Fibroblast of skin of abdomen (primary cell): Measurements from ENCODE around the gene PRKG1.
A peak's percentile ranks its signal among the peaks of the same experiment; 100 is the strongest.
"Not testable (repeated sequence)": the region's sequence is repeated elsewhere in the genome, so short reads cannot be mapped to it uniquely, and the experiment has no call there.

ENCODE experiments used
- DNase-seq: peaks from one replicate; pipeline ENCODE4 v3.0.0-alpha.2; 2013

PRKG1 gene

GRCh38 chr10:52185256-52185655 is 1111.0 kb downstream of the PRKG1 start:
- no peak for DNase-seq

- DNase-seq: peak; percentile 7
Observed at GRCh38 chr10:52187521-52188258, 1113.4 kb downstream of the PRKG1 start.

GRCh38 chr10:52191049-52191448 is 1116.8 kb downstream of the PRKG1 start:
- no peak for DNase-seq

GRCh38 chr10:52194191-52194590 is 1119.9 kb downstream of the PRKG1 start:
- no peak for DNase-seq

- no peak for DNase-seq
Observed at GRCh38 chr10:52194716-52195115, 1120.4 kb downstream of the PRKG1 start.

GRCh38 chr10:52197098-52197497 is 1122.8 kb downstream of the PRKG1 start:
- no peak for DNase-seq

GRCh38 chr10:52198540-52198939 is 1124.3 kb downstream of the PRKG1 start:
- peak; percentile 23 for DNase-seq

- DNase-seq: not testable (repeated sequence)
Observed at GRCh38 chr10:52204906-52205305, 1130.6 kb downstream of the PRKG1 start.

GRCh38 chr10:52208365-52208764 is 1134.1 kb downstream of the PRKG1 start:
- no peak for DNase-seq

GRCh38 chr10:52210161-52210560 is 1135.9 kb downstream of the PRKG1 start:
- no peak for DNase-seq

GRCh38 chr10:52212062-52212461 is 1137.8 kb downstream of the PRKG1 start:
- DNase-seq: no peak

- no peak for DNase-seq
Observed at GRCh38 chr10:52212802-52213201, 1138.5 kb downstream of the PRKG1 start.

- DNase-seq: peak; percentile 70
Observed at GRCh38 chr10:52213321-52213752, 1139.0 kb downstream of the PRKG1 start.

GRCh38 chr10:52215745-52216361 is 1141.6 kb downstream of the PRKG1 start:
- peak; percentile 70 for DNase-seq

GRCh38 chr10:52216852-52217251 is 1142.6 kb downstream of the PRKG1 start:
- DNase-seq: peak; percentile 66

GRCh38 chr10:52217531-52217930 is 1143.2 kb downstream of the PRKG1 start:
- DNase-seq: no peak

GRCh38 chr10:52220947-52221346 is 1146.7 kb downstream of the PRKG1 start:
- DNase-seq: no peak

- DNase-seq: no peak
Observed at GRCh38 chr10:52221923-52222322, 1147.6 kb downstream of the PRKG1 start.

GRCh38 chr10:52226197-52226847 is 1152.0 kb downstream of the PRKG1 start:
- DNase-seq: peak; percentile 61

GRCh38 chr10:52228556-52228955 is 1154.3 kb downstream of the PRKG1 start:
- no peak for DNase-seq

GRCh38 chr10:52229291-52229931 is 1155.1 kb downstream of the PRKG1 start:
- peak; percentile 34 for DNase-seq

GRCh38 chr10:52232561-52233350 is 1158.5 kb downstream of the PRKG1 start:
- no peak for DNase-seq
